ENCODE measurements around the gene CD300H. TPM values are rescaled to one million over a fixed set of nuclear protein-coding genes. Genes with fewer than 3 reads are reported as not detected.

Gene CD300H
- total RNA-seq, 6 donors from 2014 or later, result 0.37 to 2.7 TPM; not detected in 4

DNA sequence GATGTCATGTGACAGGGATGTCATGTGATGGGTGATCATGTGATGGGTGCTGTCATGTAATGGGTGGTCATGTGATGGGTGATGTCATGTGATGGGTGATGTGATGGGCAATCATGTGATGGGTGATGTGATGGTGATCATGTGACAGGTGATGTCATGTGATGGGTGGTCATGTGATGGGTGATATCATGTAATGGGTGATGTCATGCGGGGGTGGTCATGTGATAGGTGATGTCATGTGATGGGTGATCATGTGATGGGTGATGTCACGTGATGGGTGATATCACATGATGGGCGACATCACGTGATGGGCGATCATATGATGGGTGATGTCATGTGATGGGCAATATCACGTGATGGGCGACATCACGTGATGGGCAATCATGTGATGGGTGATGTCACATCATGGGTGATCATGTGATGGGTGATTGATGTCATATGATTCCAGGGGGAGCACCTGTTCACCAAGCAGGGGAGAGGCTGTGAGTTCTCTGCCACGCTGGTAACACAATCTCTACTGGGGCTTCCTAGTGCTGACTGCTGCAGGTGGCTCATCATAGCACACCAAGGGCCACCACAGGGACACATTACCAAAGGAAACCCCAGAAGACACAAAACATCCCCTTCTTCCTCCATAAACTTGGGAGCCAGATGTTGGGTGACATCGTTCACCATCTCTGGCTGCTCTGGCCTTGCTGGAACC lies 52.5 kb downstream of the CD300H start:
- WGBS, 2 donors, result 92 to 95% methylated on average over 10 of the region's 10 CpGs
- no peak overlapping the region for H3K27ac ChIP-seq
- H3K9me3 ChIP-seq, result no peaks in the 10 kb centered on the region
- no peaks in the 10 kb centered on the region for H3K36me3 ChIP-seq
- TF ChIP-seq, protein P1, sequence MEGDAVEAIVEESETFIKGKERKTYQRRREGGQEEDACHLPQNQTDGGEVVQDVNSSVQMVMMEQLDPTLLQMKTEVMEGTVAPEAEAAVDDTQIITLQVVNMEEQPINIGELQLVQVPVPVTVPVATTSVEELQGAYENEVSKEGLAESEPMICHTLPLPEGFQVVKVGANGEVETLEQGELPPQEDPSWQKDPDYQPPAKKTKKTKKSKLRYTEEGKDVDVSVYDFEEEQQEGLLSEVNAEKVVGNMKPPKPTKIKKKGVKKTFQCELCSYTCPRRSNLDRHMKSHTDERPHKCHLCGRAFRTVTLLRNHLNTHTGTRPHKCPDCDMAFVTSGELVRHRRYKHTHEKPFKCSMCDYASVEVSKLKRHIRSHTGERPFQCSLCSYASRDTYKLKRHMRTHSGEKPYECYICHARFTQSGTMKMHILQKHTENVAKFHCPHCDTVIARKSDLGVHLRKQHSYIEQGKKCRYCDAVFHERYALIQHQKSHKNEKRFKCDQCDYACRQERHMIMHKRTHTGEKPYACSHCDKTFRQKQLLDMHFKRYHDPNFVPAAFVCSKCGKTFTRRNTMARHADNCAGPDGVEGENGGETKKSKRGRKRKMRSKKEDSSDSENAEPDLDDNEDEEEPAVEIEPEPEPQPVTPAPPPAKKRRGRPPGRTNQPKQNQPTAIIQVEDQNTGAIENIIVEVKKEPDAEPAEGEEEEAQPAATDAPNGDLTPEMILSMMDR (IDR thresholded peaks at IDR 0.05), result no peak
- TF ChIP-seq EP300 (IDR thresholded peaks at IDR 0.05), result no peak
- no peak for TF ChIP-seq POLR2A (IDR thresholded peaks at IDR 0.05)
- no peak for TF ChIP-seq POLR2AphosphoS5 (IDR thresholded peaks at IDR 0.05)
- no peak overlapping the region for H3K4me3 ChIP-seq
- H3K4me1 ChIP-seq, result peaks cover 0 to 6% (median 0%) of the 10 kb centered on the region in 4 donors
- ATAC-seq (ENCODE audit: low FRiP score in 2 of 2) (no peak), DNase-seq (no peak)
- H3K27me3 ChIP-seq, result no peaks in the 10 kb centered on the region

- ATAC-seq (ENCODE audit: low FRiP score in 2 of 2) (no peak), DNase-seq (no peak)
- H3K4me3 ChIP-seq, result no peak overlapping the region
- TF ChIP-seq EP300 (IDR thresholded peaks at IDR 0.05), result no peak
- TF ChIP-seq, protein P1 (IDR thresholded peaks at IDR 0.05), result no peak
- TF ChIP-seq POLR2A (IDR thresholded peaks at IDR 0.05), result no peak
- TF ChIP-seq POLR2AphosphoS5 (IDR thresholded peaks at IDR 0.05), result no peak
- no peaks in the 10 kb centered on the region for H3K27me3 ChIP-seq
- peak overlapping the region in 1 of 4 donors; percentile 73 for H3K27ac ChIP-seq
- no peaks in the 10 kb centered on the region for H3K36me3 ChIP-seq
- H3K9me3 ChIP-seq, result no peaks in the 10 kb centered on the region
- 62 to 96% methylated on average over 3 of the region's 3 CpGs for WGBS, 2 donors
- peaks cover 0 to 6% (median 0%) of the 10 kb centered on the region in 4 donors for H3K4me1 ChIP-seq
These were observed 53.2 kb downstream of the CD300H start for GRCh38 chr17:74513987-74514631.

GRCh38 chr17:74512624-74513091 lies 54.7 kb downstream of the CD300H start:
- H3K27ac ChIP-seq, result peak overlapping the region in 2 of 4 donors; percentile 24 to 73
- TF ChIP-seq POLR2A (IDR thresholded peaks at IDR 0.05) (peak in 1 of 4 donors; percentile 14), POLR2AphosphoS5 (IDR thresholded peaks at IDR 0.05) (peak in 1 of 2 donors; percentile 8), EP300 (IDR thresholded peaks at IDR 0.05) (peak in 1 of 4 donors; percentile 20)
- TF ChIP-seq, protein P1 (IDR thresholded peaks at IDR 0.05), result no peak
- no peaks in the 10 kb centered on the region for H3K27me3 ChIP-seq
- no peaks in the 10 kb centered on the region for H3K9me3 ChIP-seq
- H3K4me1 ChIP-seq, result peaks cover 0 to 6% (median 0%) of the 10 kb centered on the region in 4 donors
- WGBS, 2 donors, result 60 to 67% methylated on average over 7 of the region's 7 CpGs
- no peaks in the 10 kb centered on the region for H3K36me3 ChIP-seq
- peak; percentile 51 to 77 for ATAC-seq (ENCODE audit: low FRiP score in 2 of 2)
- DNase-seq, result peak in 1 of 2 donors; percentile 50
- H3K4me3 ChIP-seq, result no peak overlapping the region

DNA sequence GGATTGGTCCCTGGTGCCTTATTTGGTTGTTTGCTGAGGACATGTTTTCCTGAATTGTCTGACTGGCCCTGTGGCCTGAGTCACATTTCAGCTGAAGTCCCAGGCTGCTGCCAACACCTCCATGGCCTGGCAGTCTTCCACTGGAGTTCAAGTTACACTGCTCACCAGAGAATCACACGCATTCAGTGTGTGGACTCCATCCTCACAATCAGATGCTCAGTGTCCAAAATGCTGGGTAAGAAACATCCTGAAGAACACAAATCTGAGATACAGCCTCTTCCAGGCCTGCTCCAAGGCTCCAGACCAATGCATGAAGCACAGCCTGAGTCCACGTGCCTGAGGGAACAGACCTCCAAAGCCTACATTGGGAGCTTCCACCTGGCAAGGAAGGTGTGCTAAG lies 55.3 kb downstream of the CD300H start:
- no peak for TF ChIP-seq POLR2AphosphoS5 (IDR thresholded peaks at IDR 0.05)
- TF ChIP-seq, protein P1 (IDR thresholded peaks at IDR 0.05), result no peak
- no peak for TF ChIP-seq EP300 (IDR thresholded peaks at IDR 0.05)
- no peak for TF ChIP-seq POLR2A (IDR thresholded peaks at IDR 0.05)
- ATAC-seq (ENCODE audit: low FRiP score in 2 of 2) (no peak), DNase-seq (no peak)
- Histone ChIP-seq H3K9me3 (no peaks in the 10 kb centered on the region), H3K27me3 (no peaks in the 10 kb centered on the region), H3K36me3 (no peaks in the 10 kb centered on the region), H3K27ac (peak overlapping the region in 1 of 4 donors; percentile 73), H3K4me3 (no peak overlapping the region), H3K4me1 (peaks cover 0 to 6% (median 0%) of the 10 kb centered on the region in 4 donors)
- 75 to 82% methylated on average over 1 to 2 of the region's 2 CpGs for WGBS, 2 donors

Other genes with a start within 250 kb of the CD300H start
- gene KIF19, start 241.3 kb downstream of the CD300H start, total RNA-seq, result 10 to 100 TPM in 2 of 6 donors, 1 to 10 TPM in 3, under 1 TPM in 1; 0.46 to 13.7 (median 3.8) TPM
- gene BTBD17, start 205.6 kb downstream of the CD300H start, total RNA-seq, result 1 to 10 TPM in 1 of 6 donors, not detected in 5; 1.2 TPM
- gene GPR142, start 200.0 kb downstream of the CD300H start, total RNA-seq, result under 1 TPM in 1 of 6 donors, not detected in 5; 0.27 TPM
- gene GPRC5C, start 135.4 kb downstream of the CD300H start, total RNA-seq, result 10 to 100 TPM; 50.7 to 88.4 (median 56.4) TPM
- 10 to 100 TPM; 10.7 to 26.5 (median 18.0) TPM for gene CD300A, start 100.9 kb downstream of the CD300H start, total RNA-seq
- gene CD300LB, start 36.0 kb downstream of the CD300H start, total RNA-seq, result 1 to 10 TPM in 3 of 6 donors, under 1 TPM in 3; 0.49 to 3.1 (median 1.5) TPM
- 10 to 100 TPM in 3 of 6 donors, 1 to 10 TPM in 2, under 1 TPM in 1; 0.98 to 19.4 (median 9.7) TPM for gene CD300C, start 21.4 kb downstream of the CD300H start, total RNA-seq
- gene CD300LD, start 24.8 kb upstream of the CD300H start, total RNA-seq, result not detected
- 10 to 100 TPM in 2 of 6 donors, 1 to 10 TPM in 4; 3.6 to 15.6 (median 6.7) TPM for gene CD300E, start 56.2 kb upstream of the CD300H start, total RNA-seq
- gene CD300LF, start 145.4 kb upstream of the CD300H start, total RNA-seq, result 10 to 100 TPM; 14.5 to 70.2 (median 33.4) TPM
- gene RAB37, start 169.7 kb upstream of the CD300H start, total RNA-seq, result 1 to 10 TPM; 1.1 to 7.1 (median 3.7) TPM
- 10 to 100 TPM; 21.6 to 49.4 (median 34.8) TPM for gene NHERF1, start 181.1 kb upstream of the CD300H start, total RNA-seq
- 10 to 100 TPM; 16.1 to 78.6 (median 41.7) TPM for gene NAT9, start 208.8 kb upstream of the CD300H start, total RNA-seq